Gastrocnemius medialis (tissue), 4 donors: ENCODE results near the gene SIDT2.

ENCODE experiments used
- CTCF ChIP-seq, 5 experiments: fragments of 450-650 bp in 3 of 5; fragments of 200-600 bp in 2 of 5; sonication (generic) in 2 of 5; IDR thresholded peaks in 4 of 5; conservative IDR thresholded peaks in 1 of 5; 1 replicate in 4 of 5; 2 replicates in 1 of 5; pipeline ENCODE4 v1.5.1; 2016 to 2019; ENCODE audit warnings: antibody characterized with exemption in 5 of 5, mild to moderate bottlenecking in 3 of 5, moderate library complexity in 3 of 5
- POLR2A ChIP-seq, 2 donors: fragments of 450-650 bp; IDR thresholded peaks; one replicate each; pipeline ENCODE4 v1.6.1; 2017; ENCODE audit warnings: antibody characterized with exemption in 2 of 2, mild to moderate bottlenecking in 2 of 2, moderate library complexity in 2 of 2

DNA sequence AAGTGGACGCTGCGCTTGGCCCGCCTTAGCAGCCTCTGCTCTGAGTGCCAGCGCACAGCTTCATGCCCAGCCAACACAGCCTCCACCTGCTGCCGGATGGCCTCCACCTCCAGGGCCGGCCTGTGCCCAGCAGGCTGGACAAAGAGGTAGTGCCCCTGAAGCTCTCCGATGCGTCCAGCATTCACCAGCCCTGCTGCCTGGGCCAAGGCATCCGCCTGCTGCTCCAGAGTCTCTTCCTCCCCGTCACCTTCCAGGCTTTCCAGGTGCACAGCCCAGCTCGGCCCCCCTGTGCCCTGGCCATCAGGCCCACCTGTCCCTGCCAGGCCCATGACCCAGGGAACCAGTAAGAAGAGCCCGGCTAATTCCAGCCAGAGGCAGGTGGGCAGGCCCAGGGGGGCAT is 50.9 kb downstream of the SIDT2 start:
- TF ChIP-seq CTCF (IDR thresholded peaks at IDR 0.05 in 4 of 5, conservative IDR thresholded peaks at IDR 0.05 in 1 of 5) (no peak), POLR2A (IDR thresholded peaks at IDR 0.05) (no peak)
